GM12892 (cell line): ENCODE measurements around the gene EXOC3L4.

Experiments used
- POLR2A ChIP-seq: IDR thresholded peaks from 2 replicates; pipeline ENCODE4 v1.6.1; 2011; ENCODE audit warnings: low read depth, low read length, control low read depth
- POLR2AphosphoS5 ChIP-seq: IDR thresholded peaks from 2 replicates; pipeline ENCODE4 v1.6.1; 2011; ENCODE audit warnings: low read depth, low read length, control low read depth

- TF ChIP-seq POLR2AphosphoS5 (no peak), POLR2A (no peak)
Measured at GRCh38 chr14:103091883-103092222, 2.7 kb upstream of the EXOC3L4 start.
